Keratinocyte (primary cell): ENCODE measurements around the gene CDRT4. TPM values are rescaled to one million over a fixed set of nuclear protein-coding genes. Genes with fewer than 3 reads are reported as not detected.

ENCODE experiments used
- DNase-seq: peaks from one replicate; pipeline ENCODE4 v3.0.0-alpha.2; 2011; ENCODE audit warnings: low read depth, missing footprints, low spot score
- FAIRE-seq: peaks from 2 replicates; lab custom pipeline; 2011; peaks lifted over from hg19 to GRCh38; lab: Jason Lieb, UNC
- H2AFZ ChIP-seq: 2 replicates; pipeline ENCODE4 v1.6.0; 2012; ENCODE audit warnings: low read length, control low read depth, inconsistent platforms; ENCODE audit not compliant: control insufficient read depth
- H3K27ac ChIP-seq: 2 replicates; pipeline ENCODE4 v1.5.1; 2011; ENCODE audit warnings: low read length; ENCODE audit not compliant: control insufficient read depth, insufficient read depth
- H3K27me3 ChIP-seq: 3 replicates; pipeline ENCODE4 v1.6.0; 2011; ENCODE audit warnings: low read length; ENCODE audit not compliant: control insufficient read depth, insufficient read depth; ENCODE audit errors: extremely low read depth
- H3K36me3 ChIP-seq, 2 experiments: 2 replicates in 1 of 2; 3 replicates in 1 of 2; pipeline ENCODE4 v1.5.1; 2011; ENCODE audit warnings: low read length in 2 of 2, mild to moderate bottlenecking in 1 of 2; ENCODE audit not compliant: control insufficient read depth in 2 of 2, insufficient read depth in 2 of 2; ENCODE audit errors: extremely low read depth in 1 of 2
- H3K4me1 ChIP-seq: 3 replicates; pipeline ENCODE4 v1.5.1; 2011; ENCODE audit warnings: low read length; ENCODE audit not compliant: control insufficient read depth, insufficient read depth; ENCODE audit errors: extremely low read depth
- H3K4me2 ChIP-seq: 3 replicates; pipeline ENCODE4 v1.6.0; 2011; ENCODE audit warnings: low read depth, low read length; ENCODE audit not compliant: control insufficient read depth, insufficient read depth; ENCODE audit errors: extremely low read depth
- H3K4me3 ChIP-seq, 3 experiments: fragments of 200-600 bp in 1 of 3; sonication (generic) in 1 of 3; 2 replicates in 2 of 3; 3 replicates in 1 of 3; pipeline ENCODE4 v1.5.1; 2011 to 2016; ENCODE audit warnings: low read length in 3 of 3, mild to moderate bottlenecking in 3 of 3, control low read depth in 2 of 3, inconsistent platforms in 1 of 3, low read depth in 1 of 3, mixed read lengths in 1 of 3, mixed run types in 1 of 3, moderate library complexity in 1 of 3; ENCODE audit not compliant: control insufficient read depth in 2 of 3, insufficient read depth in 2 of 3; ENCODE audit errors: extremely low read depth in 1 of 3
- H3K79me2 ChIP-seq: 2 replicates; pipeline ENCODE4 v1.6.0; 2012; ENCODE audit warnings: low read length; ENCODE audit not compliant: control insufficient read depth, insufficient read depth
- H3K9ac ChIP-seq: 3 replicates; pipeline ENCODE4 v1.6.0; 2011; ENCODE audit warnings: low read length; ENCODE audit not compliant: control insufficient read depth, insufficient read depth; ENCODE audit errors: extremely low read depth
- H3K9me1 ChIP-seq: 3 replicates; pipeline ENCODE4 v1.6.0; 2011; ENCODE audit warnings: low read length; ENCODE audit not compliant: control insufficient read depth, insufficient read depth; ENCODE audit errors: extremely low read depth
- H3K9me3 ChIP-seq: 2 replicates; pipeline ENCODE4 v1.5.1; 2012; ENCODE audit warnings: low read depth, low read length; ENCODE audit not compliant: control insufficient read depth
- H4K20me1 ChIP-seq: 3 replicates; pipeline ENCODE4 v1.6.0; 2011; ENCODE audit warnings: low read length; ENCODE audit not compliant: control insufficient read depth, insufficient read depth; ENCODE audit errors: extremely low read depth
- CTCF ChIP-seq, 3 experiments: IDR thresholded peaks in 1 of 3; conservative IDR thresholded peaks in 1 of 3; optimal IDR thresholded peaks in 1 of 3; 2 replicates in 2 of 3; 3 replicates in 1 of 3; pipeline versions ENCODE3 to v1.5.1; 2011; ENCODE audit warnings: low read length in 3 of 3, mild to moderate bottlenecking in 3 of 3, moderate library complexity in 2 of 3, control low read depth in 1 of 3, inconsistent platforms in 1 of 3; ENCODE audit not compliant: insufficient read depth in 2 of 3; ENCODE audit errors: extremely low read depth in 1 of 3
- EZH2 ChIP-seq: IDR thresholded peaks from one replicate; pipeline ENCODE4 v1.6.1; 2012; ENCODE audit warnings: inconsistent platforms, mild to moderate bottlenecking, low read length, moderate library complexity
- dilution Hi-C: fragments of 300-500 bp; cut with MboI; formaldehyde crosslinking; loops from one replicate; pipeline ENCODE4 v1.7.0; 2020; ENCODE audit warnings: low sequenced_read_pairs; ENCODE audit not compliant: extremely low pct_ligation_motif_present
- polyA plus RNA-seq, 5 experiments: library from polyadenylated mRNA; depleted of rRNA in 3 of 5; stranded (reverse) in 3 of 5; stranded (forward) in 1 of 5; unstranded in 1 of 5; fragments of >200 nt; gene quantifications; 1 replicate in 1 of 5; 2 replicates in 3 of 5; 3 replicates in 1 of 5; pipeline versions ENCODE4 v1.2.1 to v1.2.3, GENCODE V29; 2011 to 2012; ENCODE audit warnings: missing spikeins in 2 of 5, low read depth in 1 of 5, low replicate concordance in 1 of 5

The CDRT4 gene
- polyA plus RNA-seq, 1 donor (not counting 4 experiments of a cell fraction or from before 2014, with no cell fraction given), result 0.93 TPM

GRCh38 chr17:15456496-15456895 lies 10.9 kb downstream of the CDRT4 start:
- no peak overlapping the region for H3K27ac ChIP-seq
- FAIRE-seq (no peak), DNase-seq (no peak)
- dilution Hi-C loops, result no loop called here
- no peaks in the 10 kb centered on the region for H3K4me1 ChIP-seq
- no peaks in the 10 kb centered on the region for H4K20me1 ChIP-seq
- H2AFZ ChIP-seq, result no peak overlapping the region
- H3K9ac ChIP-seq, result no peak overlapping the region
- no peak overlapping the region for H3K4me2 ChIP-seq
- no peaks in the 10 kb centered on the region for H3K9me1 ChIP-seq
- no peak overlapping the region for H3K4me3 ChIP-seq
- no peaks in the 10 kb centered on the region for H3K36me3 ChIP-seq
- H3K9me3 ChIP-seq, result no peaks in the 10 kb centered on the region
- no peaks in the 10 kb centered on the region for H3K27me3 ChIP-seq
- no peaks in the 10 kb centered on the region for H3K79me2 ChIP-seq
- no peak for TF ChIP-seq CTCF (optimal IDR thresholded peaks at IDR 0.05 in 1 of 3, IDR thresholded peaks at IDR 0.05 in 1 of 3, conservative IDR thresholded peaks at IDR 0.05 in 1 of 3; ENCODE audit: extremely low read depth in 1 of 3, insufficient read depth in 2 of 3, low read length in 3 of 3)
- no peak for TF ChIP-seq EZH2

- FAIRE-seq, result no peak
- no peak overlapping the region for H3K4me3 ChIP-seq
- TF ChIP-seq CTCF (optimal IDR thresholded peaks at IDR 0.05 in 1 of 3, IDR thresholded peaks at IDR 0.05 in 1 of 3, conservative IDR thresholded peaks at IDR 0.05 in 1 of 3; ENCODE audit: extremely low read depth in 1 of 3, insufficient read depth in 2 of 3, low read length in 3 of 3), result no peak
- TF ChIP-seq EZH2, result no peak
- H3K79me2 ChIP-seq, result no peaks in the 10 kb centered on the region
- H3K27ac ChIP-seq, result no peak overlapping the region
- no peaks in the 10 kb centered on the region for H4K20me1 ChIP-seq
- no peak for DNase-seq
- H2AFZ ChIP-seq, result no peak overlapping the region
- H3K9ac ChIP-seq, result no peak overlapping the region
- no peaks in the 10 kb centered on the region for H3K4me1 ChIP-seq
- no peaks in the 10 kb centered on the region for H3K27me3 ChIP-seq
- no peak overlapping the region for H3K4me2 ChIP-seq
- H3K36me3 ChIP-seq, result peaks cover 0 to 1% of the 10 kb centered on the region in 2 experiments
- H3K9me3 ChIP-seq, result no peaks in the 10 kb centered on the region
- dilution Hi-C loops, result no loop called here
- H3K9me1 ChIP-seq, result no peaks in the 10 kb centered on the region
Measured at GRCh38 chr17:15454346-15454745, 13.1 kb downstream of the CDRT4 start.
